GM12878 (cell line): ENCODE measurements around the gene PRRT3. TPM values are rescaled to one million over a fixed set of nuclear protein-coding genes. Genes with fewer than 3 reads are reported as not detected.

Experiments
- FOXK2 ChIP-seq: fragments of 450-650 bp; IDR thresholded peaks from 2 replicates; pipeline ENCODE4 v1.6.1; 2017; ENCODE audit warnings: mild to moderate bottlenecking, moderate library complexity
- HDAC6 ChIP-seq: fragments of 200-600 bp; sonication (generic); IDR thresholded peaks from one replicate; pipeline ENCODE4 v1.8.0; 2017; ENCODE audit warnings: antibody characterized with exemption; ENCODE audit not compliant: unreplicated experiment
- KDM1A ChIP-seq: fragments of 200-600 bp; sonication (generic); IDR thresholded peaks from 2 replicates; pipeline ENCODE4 v1.6.1; 2016; ENCODE audit warnings: borderline replicate concordance
- MAX ChIP-seq: IDR thresholded peaks from 2 replicates; pipeline ENCODE4 v1.6.1; 2012; ENCODE audit warnings: low read depth, low read length, improper control_type of control experiment
- NKRF ChIP-seq: fragments of 450-650 bp; conservative IDR thresholded peaks from 2 replicates; pipeline ENCODE4 v1.6.1; 2017; ENCODE audit warnings: mild to moderate bottlenecking, moderate library complexity
- NRF1 ChIP-seq: conservative IDR thresholded peaks from 2 replicates; pipeline ENCODE4 v1.6.1; 2011; ENCODE audit warnings: mild to moderate bottlenecking, low read depth, low read length, improper control_type of control experiment
- PAX8 ChIP-seq: fragments of 450-650 bp; IDR thresholded peaks from 2 replicates; pipeline ENCODE4 v1.6.1; 2017; ENCODE audit warnings: mild to moderate bottlenecking, moderate library complexity
- POLR2AphosphoS2 ChIP-seq: IDR thresholded peaks from 2 replicates; pipeline ENCODE4 v1.6.1; 2011; ENCODE audit warnings: low read depth, mild to moderate bottlenecking, low read length, improper control_type of control experiment, moderate library complexity
- SMAD1 ChIP-seq: fragments of 450-650 bp; IDR thresholded peaks from 2 replicates; pipeline ENCODE4 v1.6.1; 2018; ENCODE audit warnings: mild to moderate bottlenecking, low read depth; ENCODE audit not compliant: partially characterized antibody
- ZBTB4 ChIP-seq: fragments of 450-650 bp; formaldehyde crosslinking; IDR thresholded peaks from 2 replicates; pipeline ENCODE4 v1.4.0; 2022; ENCODE audit warnings: mild to moderate bottlenecking, moderate library complexity
- ZNF217 ChIP-seq: fragments of 450-650 bp; IDR thresholded peaks from 2 replicates; pipeline ENCODE4 v1.6.1; 2017; ENCODE audit warnings: antibody characterized with exemption, mild to moderate bottlenecking
- ZNF622 ChIP-seq: fragments of 450-650 bp; IDR thresholded peaks from 2 replicates; pipeline ENCODE4 v1.6.1; 2017; ENCODE audit warnings: mild to moderate bottlenecking, inconsistent platforms
- polyA plus RNA-seq, 11 experiments: library from polyadenylated mRNA; depleted of rRNA in 4 of 11; unstranded in 6 of 11; stranded (reverse) in 5 of 11; fragments of >200 nt; fragmentation: Nextera tagmentation in 4 of 11; fragmentation: Illumina TruSeq in 1 of 11; extraction: Ambion mirVana in 4 of 11; extraction: Trizol in 1 of 11; gene quantifications; 1 replicate in 1 of 11; 2 replicates in 10 of 11; pipeline versions ENCODE4 v1.2.1 to v1.2.3, GENCODE V29; 2011 to 2016; ENCODE audit warnings: inconsistent platforms in 2 of 11, missing spikeins in 2 of 11, low read depth in 1 of 11
- total RNA-seq, 4 experiments: library from RNA; depleted of rRNA in 3 of 4; stranded (reverse); fragments of >200 nt in 3 of 4; fragmentation: Illumina TruSeq in 1 of 4; extraction: Trizol in 1 of 4; gene quantifications; 2 replicates each; pipeline versions ENCODE4 v1.2.1 to v1.2.3, GENCODE V29; 2013 to 2021
- TF ChIP-seq, protein P1 (sequence below): IDR thresholded peaks from 2 replicates; pipeline ENCODE4 v1.6.1; 2011; ENCODE audit warnings: mild to moderate bottlenecking, low read depth, low read length, moderate library complexity; ENCODE audit not compliant: insufficient replicate concordance
- TF ChIP-seq, protein P2 (sequence below): fragments of 450-650 bp; IDR thresholded peaks from 2 replicates; pipeline ENCODE4 v1.6.1; 2017; ENCODE audit warnings: low read depth, mild to moderate bottlenecking, moderate library complexity
- TF ChIP-seq, protein P3 (sequence below): fragments of 450-650 bp; IDR thresholded peaks from 2 replicates; pipeline ENCODE4 v1.6.1; 2017; ENCODE audit warnings: antibody characterized with exemption, mild to moderate bottlenecking, moderate library complexity
- TF ChIP-seq, protein P4 (sequence below): IDR thresholded peaks from 2 replicates; pipeline ENCODE4 v1.6.1; 2012; ENCODE audit warnings: low read depth, low read length, improper control_type of control experiment

Gene PRRT3
- total and polyA plus RNA-seq, 10 of the 15 experiments (the other 5 are each of a cell fraction or from before 2014, with no cell fraction given), result 0.53 to 18.0 (median 7.1) TPM

- TF ChIP-seq NKRF, result no peak; the same call in none of the 2 replicates
- no peak for TF ChIP-seq POLR2AphosphoS2
- TF ChIP-seq MAX, result peak; percentile 46; the same call in 1 of the 2 replicates
- TF ChIP-seq, protein P1, sequence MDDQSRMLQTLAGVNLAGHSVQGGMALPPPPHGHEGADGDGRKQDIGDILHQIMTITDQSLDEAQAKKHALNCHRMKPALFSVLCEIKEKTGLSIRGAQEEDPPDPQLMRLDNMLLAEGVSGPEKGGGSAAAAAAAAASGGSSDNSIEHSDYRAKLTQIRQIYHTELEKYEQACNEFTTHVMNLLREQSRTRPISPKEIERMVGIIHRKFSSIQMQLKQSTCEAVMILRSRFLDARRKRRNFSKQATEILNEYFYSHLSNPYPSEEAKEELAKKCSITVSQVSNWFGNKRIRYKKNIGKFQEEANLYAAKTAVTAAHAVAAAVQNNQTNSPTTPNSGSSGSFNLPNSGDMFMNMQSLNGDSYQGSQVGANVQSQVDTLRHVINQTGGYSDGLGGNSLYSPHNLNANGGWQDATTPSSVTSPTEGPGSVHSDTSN, result no peak
- no peak for TF ChIP-seq ZNF622
- TF ChIP-seq, protein P2, sequence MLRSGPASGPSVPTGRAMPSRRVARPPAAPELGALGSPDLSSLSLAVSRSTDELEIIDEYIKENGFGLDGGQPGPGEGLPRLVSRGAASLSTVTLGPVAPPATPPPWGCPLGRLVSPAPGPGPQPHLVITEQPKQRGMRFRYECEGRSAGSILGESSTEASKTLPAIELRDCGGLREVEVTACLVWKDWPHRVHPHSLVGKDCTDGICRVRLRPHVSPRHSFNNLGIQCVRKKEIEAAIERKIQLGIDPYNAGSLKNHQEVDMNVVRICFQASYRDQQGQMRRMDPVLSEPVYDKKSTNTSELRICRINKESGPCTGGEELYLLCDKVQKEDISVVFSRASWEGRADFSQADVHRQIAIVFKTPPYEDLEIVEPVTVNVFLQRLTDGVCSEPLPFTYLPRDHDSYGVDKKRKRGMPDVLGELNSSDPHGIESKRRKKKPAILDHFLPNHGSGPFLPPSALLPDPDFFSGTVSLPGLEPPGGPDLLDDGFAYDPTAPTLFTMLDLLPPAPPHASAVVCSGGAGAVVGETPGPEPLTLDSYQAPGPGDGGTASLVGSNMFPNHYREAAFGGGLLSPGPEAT, result no peak
- no peak for TF ChIP-seq FOXK2
- TF ChIP-seq KDM1A, result no peak
- no peak for TF ChIP-seq HDAC6
- no peak for TF ChIP-seq PAX8
- TF ChIP-seq, protein P3, sequence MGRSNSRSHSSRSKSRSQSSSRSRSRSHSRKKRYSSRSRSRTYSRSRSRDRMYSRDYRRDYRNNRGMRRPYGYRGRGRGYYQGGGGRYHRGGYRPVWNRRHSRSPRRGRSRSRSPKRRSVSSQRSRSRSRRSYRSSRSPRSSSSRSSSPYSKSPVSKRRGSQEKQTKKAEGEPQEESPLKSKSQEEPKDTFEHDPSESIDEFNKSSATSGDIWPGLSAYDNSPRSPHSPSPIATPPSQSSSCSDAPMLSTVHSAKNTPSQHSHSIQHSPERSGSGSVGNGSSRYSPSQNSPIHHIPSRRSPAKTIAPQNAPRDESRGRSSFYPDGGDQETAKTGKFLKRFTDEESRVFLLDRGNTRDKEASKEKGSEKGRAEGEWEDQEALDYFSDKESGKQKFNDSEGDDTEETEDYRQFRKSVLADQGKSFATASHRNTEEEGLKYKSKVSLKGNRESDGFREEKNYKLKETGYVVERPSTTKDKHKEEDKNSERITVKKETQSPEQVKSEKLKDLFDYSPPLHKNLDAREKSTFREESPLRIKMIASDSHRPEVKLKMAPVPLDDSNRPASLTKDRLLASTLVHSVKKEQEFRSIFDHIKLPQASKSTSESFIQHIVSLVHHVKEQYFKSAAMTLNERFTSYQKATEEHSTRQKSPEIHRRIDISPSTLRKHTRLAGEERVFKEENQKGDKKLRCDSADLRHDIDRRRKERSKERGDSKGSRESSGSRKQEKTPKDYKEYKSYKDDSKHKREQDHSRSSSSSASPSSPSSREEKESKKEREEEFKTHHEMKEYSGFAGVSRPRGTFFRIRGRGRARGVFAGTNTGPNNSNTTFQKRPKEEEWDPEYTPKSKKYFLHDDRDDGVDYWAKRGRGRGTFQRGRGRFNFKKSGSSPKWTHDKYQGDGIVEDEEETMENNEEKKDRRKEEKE, result no peak
- no peak for TF ChIP-seq SMAD1
- TF ChIP-seq NRF1, result no peak
- no peak for TF ChIP-seq ZBTB4 (CRISPR knock-in tag)
- TF ChIP-seq, protein P4, sequence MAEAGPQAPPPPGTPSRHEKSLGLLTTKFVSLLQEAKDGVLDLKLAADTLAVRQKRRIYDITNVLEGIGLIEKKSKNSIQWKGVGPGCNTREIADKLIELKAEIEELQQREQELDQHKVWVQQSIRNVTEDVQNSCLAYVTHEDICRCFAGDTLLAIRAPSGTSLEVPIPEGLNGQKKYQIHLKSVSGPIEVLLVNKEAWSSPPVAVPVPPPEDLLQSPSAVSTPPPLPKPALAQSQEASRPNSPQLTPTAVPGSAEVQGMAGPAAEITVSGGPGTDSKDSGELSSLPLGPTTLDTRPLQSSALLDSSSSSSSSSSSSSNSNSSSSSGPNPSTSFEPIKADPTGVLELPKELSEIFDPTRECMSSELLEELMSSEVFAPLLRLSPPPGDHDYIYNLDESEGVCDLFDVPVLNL, result no peak
- TF ChIP-seq ZNF217, result peak; percentile 16; the same call in 1 of the 2 replicates
These were observed 19.2 kb downstream of the PRRT3 start (continued) for GRCh38 chr3:9932843-9933560.
